PC-9 (cell line): ENCODE data around the gene PTDSS2. TPM values are rescaled to one million over a fixed set of nuclear protein-coding genes. Genes with fewer than 3 reads are reported as not detected.

Experiments used
- BruUV-seq: library from RNA; stranded (reverse); fragments of 400-500 nt; replicated peaks from 2 replicates; lab custom pipeline; 2021; lab: Mats Ljungman, UMichigan
- CTCF ChIA-PET: fragments of 300-600 bp; sonication (Branson Sonifier 250); formaldehyde crosslinking; loops from one replicate; lab custom pipeline; 2022; ENCODE audit warnings: antibody characterized with exemption; lab: Charles Lee
- POLR2A ChIA-PET: fragments of 300-600 bp; sonication (Branson Sonifier 250); formaldehyde crosslinking; loops from one replicate; lab custom pipeline; 2022; ENCODE audit warnings: antibody characterized with exemption; ENCODE audit not compliant: unreplicated experiment; lab: Charles Lee
- DNase-seq, 2 experiments: peaks; one replicate each; pipeline versions ENCODE4 v3.0.0 to v3.0.0-alpha.2; 2015 to 2022; ENCODE audit warnings: mixed read lengths in 1 of 2
- H2AFZ ChIP-seq: fragments of 200-600 bp; sonication (generic); 2 replicates; pipeline ENCODE4 v1.8.1; 2017; ENCODE audit warnings: antibody characterized with exemption
- H3F3A ChIP-seq: fragments of 200-600 bp; sonication (generic); 2 replicates; pipeline ENCODE4 v1.8.1; 2017; ENCODE audit warnings: antibody characterized with exemption, mild to moderate bottlenecking, low read depth; ENCODE audit not compliant: insufficient read depth
- H3K27ac ChIP-seq: fragments of 200-600 bp; sonication (generic); 2 replicates; pipeline ENCODE4 v1.6.1; 2016; ENCODE audit warnings: mixed run types
- H3K27me3 ChIP-seq: fragments of 200-600 bp; sonication (generic); 2 replicates; pipeline ENCODE4 v1.6.1; 2016; ENCODE audit warnings: low read depth, mixed run types; ENCODE audit not compliant: insufficient read depth
- H3K36me3 ChIP-seq: fragments of 200-600 bp; sonication (generic); 2 replicates; pipeline ENCODE4 v1.6.1; 2016; ENCODE audit warnings: low read depth, mixed run types
- H3K4me1 ChIP-seq: fragments of 200-600 bp; sonication (generic); replicated peaks from 2 replicates; pipeline ENCODE4 v1.6.1; 2016; ENCODE audit warnings: mixed run types; ENCODE audit not compliant: insufficient read depth
- H3K4me2 ChIP-seq: fragments of 200-600 bp; sonication (generic); 2 replicates; pipeline ENCODE4 v1.6.1; 2017; ENCODE audit warnings: mixed run types
- H3K4me3 ChIP-seq: fragments of 200-600 bp; sonication (generic); 2 replicates; pipeline ENCODE4 v1.6.1; 2016; ENCODE audit warnings: mixed run types
- H3K79me2 ChIP-seq: fragments of 200-600 bp; sonication (generic); 2 replicates; pipeline ENCODE4 v1.6.1; 2017; ENCODE audit warnings: low read depth, mixed run types
- H3K9me2 ChIP-seq: fragments of 200-600 bp; sonication (generic); 2 replicates; pipeline ENCODE4 v1.8.1; 2017; ENCODE audit warnings: mild to moderate bottlenecking; ENCODE audit not compliant: insufficient read depth
- H3K9me3 ChIP-seq: fragments of 200-600 bp; sonication (generic); 2 replicates; pipeline ENCODE4 v1.8.1; 2016; ENCODE audit warnings: low read depth; ENCODE audit not compliant: insufficient read depth
- H4K20me1 ChIP-seq: fragments of 200-600 bp; sonication (generic); 2 replicates; pipeline ENCODE4 v1.8.1; 2017; ENCODE audit not compliant: insufficient read depth
- CTCF ChIP-seq: fragments of 200-600 bp; sonication (generic); conservative IDR thresholded peaks from 2 replicates; pipeline ENCODE4 v1.6.1; 2017; ENCODE audit warnings: mixed run types, antibody characterized with exemption, mild to moderate bottlenecking, moderate library complexity
- EZH2 ChIP-seq: fragments of 200-600 bp; sonication (generic); IDR thresholded peaks from 2 replicates; pipeline ENCODE4 v1.8.0; 2017; ENCODE audit warnings: antibody characterized with exemption, low read depth
- intact Hi-C: fragments of 100-400 bp; cut with micrococcal nuclease; formaldehyde crosslinking; loops from one replicate; pipeline ENCODE4 v1.10.0; 2022; ENCODE audit not compliant: unreplicated experiment
- total RNA-seq: library from RNA; stranded (reverse); gene quantifications from 2 replicates; pipeline ENCODE4 v1.2.3, GENCODE V29; 2021

Gene PTDSS2
- total RNA-seq, 1 experiment from 2014 or later: 32.5 TPM

GRCh38 chr11:474914-475506 lies 24.9 kb downstream of the PTDSS2 start:
- BruUV-seq: no TSS peak
- H2AFZ ChIP-seq: no peak overlapping the region
- H3K27ac ChIP-seq: no peak overlapping the region
- DNase-seq: no peak
- no peaks in the 10 kb centered on the region for H3K9me3 ChIP-seq
- no peaks in the 10 kb centered on the region for H3K79me2 ChIP-seq
- intact Hi-C loops: no loop called here
- H3F3A ChIP-seq: no peaks in the 10 kb centered on the region
- ChIA-PET CTCF (no interaction called here), POLR2A (no interaction called here)
- no peak overlapping the region for H3K4me2 ChIP-seq
- no peaks in the 10 kb centered on the region for H3K27me3 ChIP-seq
- H4K20me1 ChIP-seq: no peaks in the 10 kb centered on the region
- no peaks in the 10 kb centered on the region for H3K4me1 ChIP-seq
- no peaks in the 10 kb centered on the region for H3K36me3 ChIP-seq
- no peak overlapping the region for H3K4me3 ChIP-seq
- no peaks in the 10 kb centered on the region for H3K9me2 ChIP-seq
- TF ChIP-seq CTCF: no peak
- no peak for TF ChIP-seq EZH2

GRCh38 chr11:475941-476340 lies 25.9 kb downstream of the PTDSS2 start:
- no peak for TF ChIP-seq CTCF
- no peak for TF ChIP-seq EZH2
- Histone ChIP-seq H3K9me3 (no peaks in the 10 kb centered on the region), H3K27ac (no peak overlapping the region), H3K4me3 (no peak overlapping the region), H3K27me3 (no peaks in the 10 kb centered on the region), H3K79me2 (no peaks in the 10 kb centered on the region), H2AFZ (no peak overlapping the region), H3K4me2 (no peak overlapping the region), H3K4me1 (no peaks in the 10 kb centered on the region), H3K9me2 (no peaks in the 10 kb centered on the region), H3K36me3 (no peaks in the 10 kb centered on the region), H4K20me1 (no peaks in the 10 kb centered on the region), H3F3A (no peaks in the 10 kb centered on the region)
- intact Hi-C loops: no loop called here
- no peak for DNase-seq
- POLR2A ChIA-PET: no interaction called here
- CTCF ChIA-PET: no interaction called here
- no TSS peak for BruUV-seq

- H3K9me3 ChIP-seq: no peaks in the 10 kb centered on the region
- no peaks in the 10 kb centered on the region for H3F3A ChIP-seq
- H3K79me2 ChIP-seq: no peaks in the 10 kb centered on the region
- no peaks in the 10 kb centered on the region for H3K9me2 ChIP-seq
- intact Hi-C loops: no loop called here
- no peak overlapping the region for H3K27ac ChIP-seq
- H3K27me3 ChIP-seq: no peaks in the 10 kb centered on the region
- H3K4me1 ChIP-seq: no peaks in the 10 kb centered on the region
- no peak overlapping the region for H3K4me3 ChIP-seq
- DNase-seq: no peak
- H4K20me1 ChIP-seq: no peaks in the 10 kb centered on the region
- BruUV-seq: no TSS peak
- no peak for TF ChIP-seq EZH2
- TF ChIP-seq CTCF: no peak
- no peak overlapping the region for H3K4me2 ChIP-seq
- H2AFZ ChIP-seq: no peak overlapping the region
- no peaks in the 10 kb centered on the region for H3K36me3 ChIP-seq
- ChIA-PET POLR2A (no interaction called here), CTCF (no interaction called here)
Measured at GRCh38 chr11:476416-476815, 26.3 kb downstream of the PTDSS2 start.
